Breast epithelium (tissue), 4 donors: ENCODE data around the gene GRIK4. TPM values are rescaled to one million over a fixed set of nuclear protein-coding genes. Genes with fewer than 3 reads are reported as not detected.

Source experiments
- DNase-seq, 2 donors: peaks; one replicate each; pipeline ENCODE4 v3.0.0-alpha.2; 2019; ENCODE audit warnings: low spot score in 2 of 2
- H3K27ac ChIP-seq, 2 donors: fragments of 200-600 bp; sonication (generic) in 1 of 2; one replicate each; pipeline ENCODE4 v1.5.1; 2016 to 2019; ENCODE audit warnings: mild to moderate bottlenecking in 1 of 2
- H3K27me3 ChIP-seq, 2 donors: fragments of 200-600 bp; sonication (generic) in 1 of 2; one replicate each; pipeline versions ENCODE4 v1.5.1 to v1.6.0; 2017 to 2019; ENCODE audit warnings: control low read depth in 1 of 2, mild to moderate bottlenecking in 1 of 2
- H3K36me3 ChIP-seq: fragments of 200-600 bp; one replicate; pipeline ENCODE4 v1.5.1; 2019
- H3K4me1 ChIP-seq, 2 donors: fragments of 200-600 bp; sonication (generic); one replicate each; pipeline ENCODE4 v1.5.1; 2016 to 2019; ENCODE audit warnings: control low read depth in 1 of 2
- H3K4me3 ChIP-seq, 3 donors: fragments of 200-600 bp; sonication (generic); 1 replicate in 2 of 3; 2 replicates in 1 of 3; pipeline ENCODE4 v1.5.1; 2016 to 2019; ENCODE audit warnings: mild to moderate bottlenecking in 3 of 3, moderate library complexity in 2 of 3
- H3K9me3 ChIP-seq, 2 donors: fragments of 200-600 bp; sonication (generic) in 1 of 2; one replicate each; pipeline ENCODE4 v1.5.1; 2016 to 2019; ENCODE audit warnings: control low read depth in 1 of 2
- CTCF ChIP-seq, 3 donors: fragments of 450-650 bp; IDR thresholded peaks; one replicate each; pipeline ENCODE4 v1.5.1; 2016 to 2017; ENCODE audit warnings: antibody characterized with exemption in 3 of 3, mild to moderate bottlenecking in 3 of 3, moderate library complexity in 3 of 3
- POLR2A ChIP-seq: fragments of 450-650 bp; IDR thresholded peaks from one replicate; pipeline ENCODE4 v1.6.1; 2016; ENCODE audit warnings: antibody characterized with exemption, mild to moderate bottlenecking, moderate library complexity
- POLR2AphosphoS5 ChIP-seq, 3 donors: sonication (generic); formaldehyde crosslinking; IDR thresholded peaks; one replicate each; pipeline ENCODE4 v1.6.1; 2017; ENCODE audit warnings: antibody characterized with exemption in 3 of 3
- intact Hi-C: fragments of 100-400 bp; cut with DNase I; formaldehyde crosslinking; loops from one replicate; pipeline ENCODE4 v1.15.1; 2023; ENCODE audit warnings: low total_unique reads
- total RNA-seq, 3 donors: library from RNA; depleted of rRNA; stranded (reverse); fragments of >200 nt; gene quantifications; one replicate each; pipeline ENCODE4 v1.1.0, GENCODE V29; 2016

GRIK4 gene
- total RNA-seq, 3 donors from 2014 or later = 0.29 to 0.66 TPM; not detected in 1

GRCh38 chr11:120589376-120589775 lies 77.8 kb downstream of the GRIK4 start:
- Histone ChIP-seq H3K27me3 (peaks cover 0 to 5% of the 10 kb centered on the region in 2 donors), H3K4me3 (no peak overlapping the region), H3K36me3 (no peaks in the 10 kb centered on the region), H3K9me3 (no peaks in the 10 kb centered on the region), H3K4me1 (no peaks in the 10 kb centered on the region), H3K27ac (no peak overlapping the region)
- no peak for DNase-seq
- intact Hi-C loops = no loop called here
- no peak for TF ChIP-seq CTCF (IDR thresholded peaks at IDR 0.05)
- no peak for TF ChIP-seq POLR2A
- no peak for TF ChIP-seq POLR2AphosphoS5 (IDR thresholded peaks at IDR 0.05)

- no peak overlapping the region for H3K27ac ChIP-seq
- intact Hi-C loops = no loop called here
- no peaks in the 10 kb centered on the region for H3K36me3 ChIP-seq
- H3K27me3 ChIP-seq = peaks cover 0 to 5% of the 10 kb centered on the region in 2 donors
- H3K4me3 ChIP-seq = no peak overlapping the region
- DNase-seq = no peak
- H3K9me3 ChIP-seq = no peaks in the 10 kb centered on the region
- TF ChIP-seq CTCF (IDR thresholded peaks at IDR 0.05) (no peak), POLR2AphosphoS5 (IDR thresholded peaks at IDR 0.05) (no peak), POLR2A (no peak)
- H3K4me1 ChIP-seq = no peaks in the 10 kb centered on the region
Measured at GRCh38 chr11:120590472-120590871, 78.9 kb downstream of the GRIK4 start.

GRCh38 chr11:120594746-120595145 lies 83.2 kb downstream of the GRIK4 start:
- no peak for DNase-seq
- Histone ChIP-seq H3K4me1 (no peaks in the 10 kb centered on the region), H3K27me3 (no peaks in the 10 kb centered on the region), H3K27ac (no peak overlapping the region), H3K36me3 (no peaks in the 10 kb centered on the region), H3K4me3 (no peak overlapping the region), H3K9me3 (no peaks in the 10 kb centered on the region)
- TF ChIP-seq CTCF (IDR thresholded peaks at IDR 0.05) (no peak), POLR2A (no peak), POLR2AphosphoS5 (IDR thresholded peaks at IDR 0.05) (no peak)
- intact Hi-C loops = no loop called here

- Histone ChIP-seq H3K4me1 (no peaks in the 10 kb centered on the region), H3K36me3 (no peaks in the 10 kb centered on the region), H3K27me3 (no peaks in the 10 kb centered on the region), H3K4me3 (no peak overlapping the region), H3K27ac (no peak overlapping the region), H3K9me3 (no peaks in the 10 kb centered on the region)
- TF ChIP-seq POLR2A (no peak), POLR2AphosphoS5 (IDR thresholded peaks at IDR 0.05) (no peak), CTCF (IDR thresholded peaks at IDR 0.05) (no peak)
- intact Hi-C loops = no loop called here
- DNase-seq = no peak
Measured at GRCh38 chr11:120595557-120595956, 84.0 kb downstream of the GRIK4 start.

- Histone ChIP-seq H3K4me3 (peak overlapping the region in 2 of 3 donors; percentile 15 to 44), H3K27ac (no peak overlapping the region), H3K36me3 (no peaks in the 10 kb centered on the region), H3K27me3 (no peaks in the 10 kb centered on the region), H3K4me1 (no peaks in the 10 kb centered on the region), H3K9me3 (no peaks in the 10 kb centered on the region)
- no peak for TF ChIP-seq POLR2A
- TF ChIP-seq POLR2AphosphoS5 (IDR thresholded peaks at IDR 0.05) = no peak
- TF ChIP-seq CTCF (IDR thresholded peaks at IDR 0.05) = no peak
- no peak for DNase-seq
- intact Hi-C loops = no loop called here
Measured at GRCh38 chr11:120597250-120598215, 86.0 kb downstream of the GRIK4 start.
